ENCODE data around the gene ITGA8. TPM values are rescaled to one million over a fixed set of nuclear protein-coding genes. Genes with fewer than 3 reads are reported as not detected.

Gene ITGA8
- total and polyA plus RNA-seq, 2 of the 4 experiments (the other 2 are of a cell fraction) = under 0.01 to 0.02 TPM

DNA sequence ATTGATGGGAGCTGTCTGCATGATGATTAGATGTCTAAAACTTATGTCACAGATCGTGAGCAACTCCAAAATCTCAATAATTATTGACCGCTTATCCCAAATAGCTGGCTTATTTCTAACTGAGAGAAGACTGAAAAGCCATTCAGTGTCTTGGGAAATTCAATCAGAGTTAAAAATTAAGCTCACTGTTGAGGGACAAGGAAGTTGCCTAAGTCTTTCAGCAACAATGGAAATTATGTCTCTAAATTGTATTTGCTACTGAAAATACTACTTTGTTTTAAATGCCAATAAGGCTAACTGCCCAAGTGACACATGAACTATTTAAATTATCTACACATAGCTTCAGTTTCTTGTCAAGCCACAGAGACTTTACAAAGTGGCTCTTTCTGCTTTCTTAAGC is 240.8 kb downstream of the ITGA8 start:
- Histone ChIP-seq H3K79me1 (ENCODE audit: low read depth in 1 of 2, low read length in 2 of 2) (no peaks in the 10 kb centered on the region), H3K18ac (ENCODE audit: low read depth, low read length) (no peak overlapping the region), H2BK15ac (ENCODE audit: low read depth, low read length) (no peak overlapping the region), H4K91ac (ENCODE audit: insufficient read depth, low read depth, low read length) (no peak overlapping the region), H3K14ac (replicated peaks; ENCODE audit: low read depth, low read length) (no peak overlapping the region), H3K27me3 (ENCODE audit: control insufficient read depth, insufficient read depth, low read length) (peaks cover 21% of the 10 kb centered on the region), H3K56ac (ENCODE audit: extremely low read depth, insufficient read depth, low read length) (no peak overlapping the region), H3K9me1 (ENCODE audit: insufficient read depth, low read length) (no peaks in the 10 kb centered on the region), H2BK5ac (ENCODE audit: low read depth, low read length, poor library complexity, severe bottlenecking) (no peak overlapping the region), H3K9me3 (ENCODE audit: control insufficient read depth, insufficient read depth, low read length) (no peaks in the 10 kb centered on the region), H4K8ac (ENCODE audit: low read depth in 2 of 2, low read length in 2 of 2) (no peak overlapping the region), H2AFZ (replicated peaks; ENCODE audit: low read length, poor library complexity) (no peak overlapping the region), H4K20me1 (ENCODE audit: insufficient read depth, low read length) (no peaks in the 10 kb centered on the region), H3K27ac (ENCODE audit: insufficient read depth, low read length) (no peak overlapping the region), H3K4ac (ENCODE audit: low read depth, low read length) (no peak overlapping the region), H4K5ac (ENCODE audit: low read depth, low read length) (no peak overlapping the region), H2BK20ac (ENCODE audit: low read depth, low read length) (no peak overlapping the region), H2AK5ac (ENCODE audit: low read depth, low read length) (no peak overlapping the region), H2BK120ac (ENCODE audit: low read depth, low read length) (no peak overlapping the region), H2AK9ac (replicated peaks; ENCODE audit: low read depth, low read length, poor library complexity) (no peak overlapping the region), H3K23ac (ENCODE audit: low read depth, low read length) (no peak overlapping the region), H3K4me3 (ENCODE audit: insufficient read depth, low read depth, low read length) (no peak overlapping the region), H3K9ac (ENCODE audit: low read depth, low read length) (no peak overlapping the region), H3K4me2 (ENCODE audit: low read depth, low read length) (no peak overlapping the region), H3K36me3 (ENCODE audit: control insufficient read depth, insufficient read depth, low read length) (no peaks in the 10 kb centered on the region), H3K4me1 (ENCODE audit: control insufficient read depth, insufficient read depth, low read length) (peaks cover 2% of the 10 kb centered on the region; the same call in 1 of the 2 replicates)
- in situ Hi-C loops (cut with MboI; ENCODE audit: low sequenced_read_pairs) = no loop called here
- no peak for DNase-seq
- intact Hi-C loops (cut with micrococcal nuclease) = no loop called here
- no TSS peak for BruUV-seq (replicated peaks)
- TF ChIP-seq RAD21 (IDR thresholded peaks at IDR 0.05; ENCODE audit: low read length) = no peak
- TF ChIP-seq CEBPB (IDR thresholded peaks at IDR 0.05; ENCODE audit: low read depth, low read length) = no peak
- no peak for TF ChIP-seq FOS (IDR thresholded peaks at IDR 0.05; ENCODE audit: low read depth, low read length)
- TF ChIP-seq RCOR1 (IDR thresholded peaks at IDR 0.05; ENCODE audit: insufficient replicate concordance, low read length) = no peak
- no peak for TF ChIP-seq MAFK (IDR thresholded peaks at IDR 0.05; ENCODE audit: low read depth, low read length)
- TF ChIP-seq POLR2A (IDR thresholded peaks at IDR 0.05; ENCODE audit: low read depth, low read length) = no peak
- no peak for ATAC-seq (ENCODE audit: low read depth)
- ChIA-PET POLR2A (ENCODE audit: unreplicated experiment) (no interaction called here), CTCF (interaction anchor here (1.2 kb wide), 2 partner anchors 18 to 241 kb away, joined by 4 to 5 read pairs; partner anchors contain the start of gene ITGA8)
- WGBS, 2 experiments (ENCODE audit: extremely low coverage in 2 of 2, insufficient read length in 1 of 2) = no CpG with 5 or more reads among the region's 2 CpGs
- dilution Hi-C loops (cut with HindIII; ENCODE audit: low sequenced_read_pairs, unreplicated experiment) = no loop called here
